Neural cell (in vitro differentiated cells): Measurements from ENCODE around the gene TIRAP. TPM values are rescaled to one million over a fixed set of nuclear protein-coding genes. Genes with fewer than 3 reads are reported as not detected.

Source experiments
- H2AFZ ChIP-seq: fragments of 200-600, 300-800 bp; sonication (generic), shearing (Covaris generic); 2 replicates; pipeline ENCODE4 v1.6.0; 2014; ENCODE audit warnings: low read depth, mild to moderate bottlenecking, antibody characterized with exemption, low read length, moderate library complexity
- H3F3A ChIP-seq: fragments of 200-600 bp; shearing (Covaris generic); 2 replicates; pipeline ENCODE4 v1.6.1; 2016; ENCODE audit warnings: mild to moderate bottlenecking, moderate library complexity, mixed read lengths, antibody characterized with exemption, low read length; ENCODE audit not compliant: insufficient read depth, poor library complexity, severe bottlenecking
- H3K27ac ChIP-seq: fragments of 200-600, 300-800 bp; sonication (generic), shearing (Covaris generic); 2 replicates; pipeline ENCODE4 v1.5.1; 2014; ENCODE audit warnings: mild to moderate bottlenecking, low read length, moderate library complexity
- H3K27me3 ChIP-seq: fragments of 300-800, 200-600 bp; sonication (generic), shearing (Covaris generic); 2 replicates; pipeline ENCODE4 v1.6.0; 2014; ENCODE audit warnings: mild to moderate bottlenecking, low read depth, low read length, moderate library complexity; ENCODE audit not compliant: insufficient read depth
- H3K36me3 ChIP-seq: fragments of 300-800, 200-600 bp; sonication (generic), shearing (Covaris generic); 2 replicates; pipeline ENCODE4 v1.5.1; 2014; ENCODE audit warnings: mild to moderate bottlenecking, antibody characterized with exemption, low read length, moderate library complexity; ENCODE audit not compliant: insufficient read depth
- H3K4me2 ChIP-seq: fragments of 300-800, 200-600 bp; sonication (generic), shearing (Covaris generic); 2 replicates; pipeline ENCODE4 v1.6.0; 2014; ENCODE audit warnings: mild to moderate bottlenecking, low read length
- H3K4me3 ChIP-seq: fragments of 300-800, 200-600 bp; sonication (generic), shearing (Covaris generic); 2 replicates; pipeline ENCODE4 v1.5.1; 2014; ENCODE audit warnings: mild to moderate bottlenecking, low read length, moderate library complexity
- H3K79me2 ChIP-seq: fragments of 200-600 bp; shearing (Covaris generic); replicated peaks from 2 replicates; pipeline ENCODE4 v1.6.0; 2014; ENCODE audit warnings: mild to moderate bottlenecking, low read length, moderate library complexity; ENCODE audit not compliant: insufficient read depth
- H3K9ac ChIP-seq: fragments of 300-800, 200-600 bp; sonication (generic), shearing (Covaris generic); 2 replicates; pipeline ENCODE4 v1.6.1; 2016; ENCODE audit warnings: mild to moderate bottlenecking, low read length, mixed read lengths
- H3K9me2 ChIP-seq: fragments of 200-600 bp; shearing (Covaris generic); 2 replicates; pipeline ENCODE4 v1.6.1; 2016; ENCODE audit warnings: mild to moderate bottlenecking, low read length, mixed read lengths; ENCODE audit not compliant: insufficient read depth
- H3K9me3 ChIP-seq: fragments of 200-600, 300-800 bp; sonication (generic), shearing (Covaris generic); 2 replicates; pipeline ENCODE4 v1.6.1; 2016; ENCODE audit warnings: mild to moderate bottlenecking, mixed run types, low read length, moderate library complexity, mixed read lengths
- H4K20me1 ChIP-seq: fragments of 200-600 bp; shearing (Covaris generic); 2 replicates; pipeline ENCODE4 v1.6.1; 2016; ENCODE audit warnings: mild to moderate bottlenecking, mixed run types; ENCODE audit not compliant: insufficient read depth
- EP300 ChIP-seq: fragments of 450-650 bp; conservative IDR thresholded peaks from 2 replicates; pipeline ENCODE4 v1.6.1; 2014; ENCODE audit warnings: antibody characterized with exemption, mild to moderate bottlenecking, moderate library complexity; ENCODE audit not compliant: poor library complexity, severe bottlenecking
- EZH2 ChIP-seq: fragments of 200-600, 300-800 bp; shearing (Covaris generic), sonication (generic); IDR thresholded peaks from 2 replicates; pipeline ENCODE4 v1.6.1; 2014; ENCODE audit warnings: antibody characterized with exemption, low read length, borderline replicate concordance, mild to moderate bottlenecking; ENCODE audit not compliant: insufficient read depth, poor library complexity, severe bottlenecking
- MXI1 ChIP-seq: fragments of 450-650 bp; conservative IDR thresholded peaks from 2 replicates; pipeline ENCODE4 v1.6.1; 2014; ENCODE audit warnings: antibody characterized with exemption, mild to moderate bottlenecking; ENCODE audit not compliant: poor library complexity, severe bottlenecking
- POLR2AphosphoS5 ChIP-seq: IDR thresholded peaks from 2 replicates; pipeline ENCODE4 v1.6.1; 2012
- RAD21 ChIP-seq: fragments of 450-650 bp; conservative IDR thresholded peaks from 2 replicates; pipeline ENCODE4 v1.6.1; 2014; ENCODE audit warnings: antibody characterized with exemption, mild to moderate bottlenecking, moderate library complexity
- SMC3 ChIP-seq: fragments of 450-650 bp; conservative IDR thresholded peaks from 2 replicates; pipeline ENCODE4 v1.6.1; 2014; ENCODE audit warnings: antibody characterized with exemption, mild to moderate bottlenecking, moderate library complexity; ENCODE audit not compliant: poor library complexity
- TAF1 ChIP-seq: IDR thresholded peaks from 2 replicates; pipeline ENCODE4 v1.6.1; 2012; ENCODE audit warnings: low read depth
- polyA plus RNA-seq: library from polyadenylated mRNA; depleted of rRNA; stranded (reverse); fragments of >200 nt; gene quantifications from 2 replicates; pipeline ENCODE4 v1.2.3, GENCODE V29; 2014
- TF ChIP-seq, protein P1 (sequence below): fragments of 450-650 bp; IDR thresholded peaks from 2 replicates; pipeline ENCODE4 v1.5.1; 2014; ENCODE audit warnings: antibody characterized with exemption, mild to moderate bottlenecking, moderate library complexity; ENCODE audit not compliant: poor library complexity, severe bottlenecking
- TF ChIP-seq, protein P2 (sequence below): IDR thresholded peaks from 2 replicates; pipeline ENCODE4 v1.6.1; 2012; ENCODE audit warnings: borderline replicate concordance

TIRAP gene
- polyA plus RNA-seq, 1 donor from 2014 or later = 3.6 TPM

DNA sequence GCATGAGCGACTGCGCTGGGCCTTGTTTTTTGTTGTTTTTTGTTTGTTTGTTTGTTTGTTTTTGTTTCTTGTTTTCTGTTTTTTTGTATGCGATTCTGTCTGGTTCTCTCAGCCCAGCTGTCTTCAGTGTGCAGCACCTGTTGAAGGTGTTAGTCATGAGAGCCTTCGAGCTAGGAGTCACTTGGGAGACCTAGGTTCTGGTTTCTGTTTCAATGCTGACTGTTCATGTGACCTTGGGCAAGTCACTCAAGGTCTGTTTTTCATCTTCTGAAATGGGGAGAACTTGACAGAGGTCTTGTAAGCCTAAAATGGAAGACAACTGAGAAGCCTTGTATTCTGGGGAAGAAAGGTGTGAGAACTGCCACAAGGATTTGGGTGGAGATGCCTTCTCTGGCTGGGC lies 22.8 kb downstream of the TIRAP start:
- Histone ChIP-seq H2AFZ (no peak overlapping the region), H3K27me3 (no peaks in the 10 kb centered on the region), H3K36me3 (no peaks in the 10 kb centered on the region), H3F3A (no peaks in the 10 kb centered on the region), H3K27ac (no peak overlapping the region), H3K9me3 (no peaks in the 10 kb centered on the region), H3K4me2 (no peak overlapping the region), H3K4me3 (no peak overlapping the region), H3K9me2 (no peaks in the 10 kb centered on the region), H4K20me1 (no peaks in the 10 kb centered on the region), H3K9ac (no peak overlapping the region), H3K79me2 (peaks cover 11% of the 10 kb centered on the region)
- TF ChIP-seq SMC3 (no peak), EZH2 (no peak), POLR2AphosphoS5 (no peak), TAF1 (no peak)
- TF ChIP-seq, protein P1, sequence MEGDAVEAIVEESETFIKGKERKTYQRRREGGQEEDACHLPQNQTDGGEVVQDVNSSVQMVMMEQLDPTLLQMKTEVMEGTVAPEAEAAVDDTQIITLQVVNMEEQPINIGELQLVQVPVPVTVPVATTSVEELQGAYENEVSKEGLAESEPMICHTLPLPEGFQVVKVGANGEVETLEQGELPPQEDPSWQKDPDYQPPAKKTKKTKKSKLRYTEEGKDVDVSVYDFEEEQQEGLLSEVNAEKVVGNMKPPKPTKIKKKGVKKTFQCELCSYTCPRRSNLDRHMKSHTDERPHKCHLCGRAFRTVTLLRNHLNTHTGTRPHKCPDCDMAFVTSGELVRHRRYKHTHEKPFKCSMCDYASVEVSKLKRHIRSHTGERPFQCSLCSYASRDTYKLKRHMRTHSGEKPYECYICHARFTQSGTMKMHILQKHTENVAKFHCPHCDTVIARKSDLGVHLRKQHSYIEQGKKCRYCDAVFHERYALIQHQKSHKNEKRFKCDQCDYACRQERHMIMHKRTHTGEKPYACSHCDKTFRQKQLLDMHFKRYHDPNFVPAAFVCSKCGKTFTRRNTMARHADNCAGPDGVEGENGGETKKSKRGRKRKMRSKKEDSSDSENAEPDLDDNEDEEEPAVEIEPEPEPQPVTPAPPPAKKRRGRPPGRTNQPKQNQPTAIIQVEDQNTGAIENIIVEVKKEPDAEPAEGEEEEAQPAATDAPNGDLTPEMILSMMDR = no peak

DNA sequence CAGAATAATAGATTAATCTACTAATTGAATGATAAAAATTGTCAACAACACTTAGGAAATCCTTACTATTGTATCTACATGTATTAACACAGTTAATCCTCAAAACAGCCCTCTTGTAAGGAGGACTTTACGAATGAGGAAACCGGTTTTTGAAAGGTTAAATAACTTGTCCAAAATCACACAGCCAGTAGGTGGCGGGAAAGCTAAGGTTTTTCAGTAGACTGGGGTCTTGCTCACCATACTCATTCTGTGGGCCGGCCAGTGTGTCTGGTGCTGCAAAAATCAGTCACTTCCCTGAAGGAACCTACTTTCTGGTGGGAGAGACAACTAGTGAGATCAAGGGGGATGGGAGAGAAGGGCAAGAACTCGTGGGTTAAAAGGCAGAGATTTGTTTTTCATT lies 24.8 kb downstream of the TIRAP start:
- H3K4me3 ChIP-seq = no peak overlapping the region
- no peak overlapping the region for H2AFZ ChIP-seq
- H3K36me3 ChIP-seq = no peaks in the 10 kb centered on the region
- peaks cover 9% of the 10 kb centered on the region for H3K79me2 ChIP-seq
- no peak overlapping the region for H3K9ac ChIP-seq
- H3K9me2 ChIP-seq = no peaks in the 10 kb centered on the region
- H3F3A ChIP-seq = no peaks in the 10 kb centered on the region
- H3K9me3 ChIP-seq = no peaks in the 10 kb centered on the region
- H3K27me3 ChIP-seq = no peaks in the 10 kb centered on the region
- no peak overlapping the region for H3K4me2 ChIP-seq
- TF ChIP-seq, protein P1 = peak; percentile 40
- TF ChIP-seq RAD21 (no peak), POLR2AphosphoS5 (no peak), EP300 (no peak), EZH2 (no peak)
- no peaks in the 10 kb centered on the region for H4K20me1 ChIP-seq
- H3K27ac ChIP-seq = no peak overlapping the region

GRCh38 chr11:126308271-126308671 lies 25.4 kb downstream of the TIRAP start:
- Histone ChIP-seq H3K79me2 (peaks cover 3% of the 10 kb centered on the region), H3K27ac (no peak overlapping the region), H3K9me3 (no peaks in the 10 kb centered on the region), H2AFZ (no peak overlapping the region), H3F3A (no peaks in the 10 kb centered on the region), H3K4me2 (no peak overlapping the region), H3K9ac (no peak overlapping the region), H3K4me3 (no peak overlapping the region), H3K36me3 (no peaks in the 10 kb centered on the region), H3K9me2 (no peaks in the 10 kb centered on the region), H3K27me3 (no peaks in the 10 kb centered on the region), H4K20me1 (no peaks in the 10 kb centered on the region)
- TF ChIP-seq SMC3 = no peak
- TF ChIP-seq MXI1 = no peak
- TF ChIP-seq, protein P2, sequence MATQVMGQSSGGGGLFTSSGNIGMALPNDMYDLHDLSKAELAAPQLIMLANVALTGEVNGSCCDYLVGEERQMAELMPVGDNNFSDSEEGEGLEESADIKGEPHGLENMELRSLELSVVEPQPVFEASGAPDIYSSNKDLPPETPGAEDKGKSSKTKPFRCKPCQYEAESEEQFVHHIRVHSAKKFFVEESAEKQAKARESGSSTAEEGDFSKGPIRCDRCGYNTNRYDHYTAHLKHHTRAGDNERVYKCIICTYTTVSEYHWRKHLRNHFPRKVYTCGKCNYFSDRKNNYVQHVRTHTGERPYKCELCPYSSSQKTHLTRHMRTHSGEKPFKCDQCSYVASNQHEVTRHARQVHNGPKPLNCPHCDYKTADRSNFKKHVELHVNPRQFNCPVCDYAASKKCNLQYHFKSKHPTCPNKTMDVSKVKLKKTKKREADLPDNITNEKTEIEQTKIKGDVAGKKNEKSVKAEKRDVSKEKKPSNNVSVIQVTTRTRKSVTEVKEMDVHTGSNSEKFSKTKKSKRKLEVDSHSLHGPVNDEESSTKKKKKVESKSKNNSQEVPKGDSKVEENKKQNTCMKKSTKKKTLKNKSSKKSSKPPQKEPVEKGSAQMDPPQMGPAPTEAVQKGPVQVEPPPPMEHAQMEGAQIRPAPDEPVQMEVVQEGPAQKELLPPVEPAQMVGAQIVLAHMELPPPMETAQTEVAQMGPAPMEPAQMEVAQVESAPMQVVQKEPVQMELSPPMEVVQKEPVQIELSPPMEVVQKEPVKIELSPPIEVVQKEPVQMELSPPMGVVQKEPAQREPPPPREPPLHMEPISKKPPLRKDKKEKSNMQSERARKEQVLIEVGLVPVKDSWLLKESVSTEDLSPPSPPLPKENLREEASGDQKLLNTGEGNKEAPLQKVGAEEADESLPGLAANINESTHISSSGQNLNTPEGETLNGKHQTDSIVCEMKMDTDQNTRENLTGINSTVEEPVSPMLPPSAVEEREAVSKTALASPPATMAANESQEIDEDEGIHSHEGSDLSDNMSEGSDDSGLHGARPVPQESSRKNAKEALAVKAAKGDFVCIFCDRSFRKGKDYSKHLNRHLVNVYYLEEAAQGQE = no peak
- TF ChIP-seq, protein P1 = no peak
- TF ChIP-seq POLR2AphosphoS5 = no peak
- no peak for TF ChIP-seq EZH2
- no peak for TF ChIP-seq TAF1
- TF ChIP-seq RAD21 = no peak
- no peak for TF ChIP-seq EP300
